Measurements from ENCODE around the gene ANXA6. TPM values are rescaled to one million over a fixed set of nuclear protein-coding genes. Genes with fewer than 3 reads are reported as not detected.

ANXA6 gene
- total RNA-seq, 2 donors from 2014 or later: 271 to 398 TPM

DNA sequence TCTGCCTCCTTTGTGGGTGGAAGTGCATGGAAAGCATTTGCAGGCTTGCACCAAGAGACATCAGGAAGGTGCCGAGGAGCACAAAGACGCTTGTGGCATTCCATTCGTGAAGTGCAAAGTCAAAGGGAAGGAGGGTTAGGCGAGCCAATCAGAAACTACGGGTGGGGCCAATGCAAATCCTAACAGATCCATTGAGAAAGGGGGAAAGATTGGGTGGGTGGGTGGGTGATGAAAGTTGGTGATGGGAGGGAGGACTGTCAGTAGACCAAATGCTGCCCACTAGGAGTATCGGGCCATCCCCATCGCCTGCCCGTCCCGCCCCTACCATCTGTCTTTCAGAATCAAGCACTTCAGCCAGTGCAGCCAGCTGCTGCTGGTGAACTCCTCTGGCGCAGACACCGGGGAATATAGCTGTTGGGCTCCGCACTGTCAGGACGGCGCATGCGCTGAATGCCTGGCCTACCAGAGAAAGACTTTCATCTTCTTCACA, 17.1 kb upstream of the ANXA6 start:
- Mint-ChIP-seq H3K9me3 (no peaks in the 10 kb centered on the region), H3K36me3 (peaks cover 5% of the 10 kb centered on the region), H3K27me3 (no peaks in the 10 kb centered on the region), H3K4me3 (no peak overlapping the region), H3K27ac (no peak overlapping the region), H3K4me1 (ENCODE audit: low read depth in 2 of 2) (peaks cover 5 to 9% of the 10 kb centered on the region in 2 donors)
- ATAC-seq (no peak), DNase-seq (ENCODE audit: low spot score) (no peak)

DNA sequence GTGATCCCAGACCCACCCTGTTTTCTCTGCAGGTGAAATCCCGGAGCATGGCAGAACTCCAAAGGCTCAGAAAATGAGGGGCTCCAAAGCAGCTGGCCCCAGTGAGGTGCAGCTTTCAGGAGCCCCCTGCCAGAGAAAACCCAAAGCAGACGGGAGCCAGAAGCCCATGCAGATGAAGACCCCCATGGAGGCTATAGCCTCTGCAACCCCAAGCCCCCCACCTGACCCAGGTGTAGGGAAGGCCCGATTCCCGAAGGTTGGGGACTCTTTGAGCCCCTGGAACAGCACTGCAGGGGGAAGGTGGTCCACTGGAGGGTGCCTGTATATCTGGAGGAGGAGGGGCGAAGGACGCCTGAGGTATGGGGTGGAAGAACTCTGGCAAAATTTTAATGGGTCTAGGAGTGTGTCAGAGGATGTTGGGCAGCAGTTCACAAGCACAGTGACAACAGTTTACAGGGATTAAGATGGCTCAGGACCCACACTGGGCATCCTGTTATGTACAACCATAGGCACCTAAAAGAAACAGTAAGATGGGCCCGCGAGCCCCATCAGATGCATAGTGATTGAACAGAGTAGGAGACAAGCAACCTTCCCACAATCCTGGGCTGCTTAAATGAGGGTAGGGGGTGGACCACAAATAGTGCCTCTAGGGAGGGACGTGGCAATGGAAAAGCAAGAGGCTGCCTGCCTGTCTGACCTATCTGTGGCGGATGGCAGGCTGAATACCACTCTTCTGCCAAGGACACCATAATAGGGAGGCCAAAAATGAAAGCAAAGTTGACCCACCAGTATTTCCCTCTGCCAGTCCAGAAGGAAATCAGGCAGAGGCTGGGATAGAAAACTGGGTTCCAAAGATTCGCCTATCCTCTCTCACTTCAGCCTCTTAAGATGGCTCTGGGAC, 16.4 kb upstream of the ANXA6 start:
- H3K27me3 Mint-ChIP-seq: no peaks in the 10 kb centered on the region
- peaks cover 5 to 14% of the 10 kb centered on the region in 2 donors for H3K4me1 Mint-ChIP-seq (ENCODE audit: low read depth in 2 of 2)
- H3K27ac Mint-ChIP-seq: peak overlapping the region in 1 of 2 donors; percentile 30
- no peak for ATAC-seq
- H3K9me3 Mint-ChIP-seq: no peaks in the 10 kb centered on the region
- no peak for DNase-seq (ENCODE audit: low spot score)
- peaks cover 4% of the 10 kb centered on the region for H3K36me3 Mint-ChIP-seq
- no peak overlapping the region for H3K4me3 Mint-ChIP-seq

DNA sequence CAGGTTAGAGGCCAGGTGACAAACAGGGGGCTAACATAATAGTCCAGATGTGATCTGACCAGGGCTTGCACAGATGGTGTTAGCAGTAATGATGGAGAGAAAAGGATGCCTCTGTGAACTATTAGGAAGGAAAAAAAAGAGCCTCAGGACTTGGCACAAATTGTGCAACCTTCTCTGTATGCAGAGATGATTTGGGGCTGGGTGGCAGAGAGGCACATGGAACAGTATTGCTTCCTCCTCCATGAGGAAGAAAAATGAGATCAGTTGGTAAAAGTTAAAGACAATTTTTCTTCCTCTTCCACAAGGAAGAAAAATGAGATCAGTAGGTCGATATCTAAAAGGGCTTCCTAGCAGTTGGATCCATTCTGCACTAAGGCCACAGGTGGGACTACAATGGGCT, 13.9 kb upstream of the ANXA6 start:
- Mint-ChIP-seq H3K9me3 (no peaks in the 10 kb centered on the region), H3K27ac (peak overlapping the region; percentile 11 to 32), H3K4me3 (no peak overlapping the region), H3K27me3 (no peaks in the 10 kb centered on the region), H3K4me1 (ENCODE audit: low read depth in 2 of 2) (peaks cover 0 to 14% of the 10 kb centered on the region in 2 donors), H3K36me3 (no peaks in the 10 kb centered on the region)
- ATAC-seq (no peak), DNase-seq (ENCODE audit: low spot score) (no peak)

DNA sequence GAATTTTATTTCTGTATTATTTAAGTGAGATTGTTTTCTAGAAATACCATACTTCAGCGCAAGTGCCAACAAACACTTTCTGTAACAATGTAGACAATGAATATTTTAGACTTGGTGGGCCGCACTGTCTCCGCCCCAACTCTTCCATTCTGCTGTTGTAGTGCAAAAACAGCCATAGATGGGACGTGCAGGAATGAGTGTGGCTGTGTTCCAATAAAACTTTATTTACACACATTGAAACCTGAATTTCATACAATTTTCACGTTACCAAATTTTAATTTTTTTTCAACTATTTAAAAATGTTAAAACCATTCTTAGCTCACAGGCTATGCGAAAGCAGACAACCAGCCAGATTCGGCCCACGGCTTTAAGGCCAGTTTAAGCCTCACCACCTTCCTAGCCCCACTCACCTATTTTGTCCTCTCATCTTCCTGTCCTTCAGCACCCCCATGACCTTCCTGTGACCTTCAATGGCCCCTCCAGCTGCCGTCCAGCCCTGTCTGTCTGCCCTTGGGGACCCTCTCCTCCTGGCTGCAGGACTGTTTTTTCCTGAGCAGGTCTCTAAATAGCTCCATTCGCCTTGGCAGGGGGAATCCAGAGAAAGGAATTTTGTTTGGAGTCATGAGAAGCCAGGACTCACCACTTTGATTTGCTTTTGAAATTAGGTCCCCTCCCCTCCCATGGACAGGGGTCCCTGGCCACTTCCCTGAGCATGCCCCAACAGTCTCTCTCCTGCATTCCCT, 11.2 kb upstream of the ANXA6 start:
- Mint-ChIP-seq H3K27me3 (no peaks in the 10 kb centered on the region), H3K36me3 (no peaks in the 10 kb centered on the region), H3K9me3 (no peaks in the 10 kb centered on the region), H3K4me3 (no peak overlapping the region), H3K4me1 (ENCODE audit: low read depth in 2 of 2) (peaks cover 0 to 18% of the 10 kb centered on the region in 2 donors), H3K27ac (peak overlapping the region in 1 of 2 donors; percentile 69)
- DNase-seq (ENCODE audit: low spot score) (no peak), ATAC-seq (no peak)

DNA sequence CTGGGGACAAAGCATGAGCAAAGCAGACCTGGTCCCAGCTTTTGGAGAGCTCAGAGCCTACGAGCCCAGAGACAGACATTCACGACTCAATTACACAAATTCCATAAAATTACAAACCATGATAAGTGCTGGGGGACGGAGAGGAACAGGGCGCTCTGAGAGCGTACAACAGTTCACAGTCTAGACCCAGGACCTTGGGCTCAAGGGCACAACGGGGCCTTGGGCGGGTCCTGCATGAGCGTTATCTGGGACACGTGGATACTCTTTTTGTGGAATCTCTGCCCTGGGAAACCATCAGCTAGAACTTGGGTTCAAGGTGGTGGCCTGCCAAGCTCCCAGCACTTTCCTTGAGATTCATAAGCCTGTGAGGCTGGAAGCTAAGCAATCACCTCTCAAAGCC, 9.4 kb upstream of the ANXA6 start:
- H3K27me3 Mint-ChIP-seq: no peaks in the 10 kb centered on the region
- no peaks in the 10 kb centered on the region for H3K9me3 Mint-ChIP-seq
- ATAC-seq (no peak), DNase-seq (ENCODE audit: low spot score) (no peak)
- no peak overlapping the region for H3K27ac Mint-ChIP-seq
- no peaks in the 10 kb centered on the region for H3K36me3 Mint-ChIP-seq
- H3K4me3 Mint-ChIP-seq: no peak overlapping the region
- peaks cover 0 to 18% of the 10 kb centered on the region in 2 donors for H3K4me1 Mint-ChIP-seq (ENCODE audit: low read depth in 2 of 2)

- DNase-seq (ENCODE audit: low spot score): peak; percentile 70
- peaks cover 5 to 12% of the 10 kb centered on the region in 2 donors for H3K4me1 Mint-ChIP-seq (ENCODE audit: low read depth in 2 of 2)
- peak; percentile 86 to 90 for ATAC-seq
- no peaks in the 10 kb centered on the region for H3K27me3 Mint-ChIP-seq
- H3K27ac Mint-ChIP-seq: peak overlapping the region in 1 of 2 donors; percentile 28
- H3K9me3 Mint-ChIP-seq: no peaks in the 10 kb centered on the region
- H3K36me3 Mint-ChIP-seq: no peaks in the 10 kb centered on the region
- no peak overlapping the region for H3K4me3 Mint-ChIP-seq
These were observed 7.3 kb upstream of the ANXA6 start for GRCh38 chr5:151164687-151165392.

DNA sequence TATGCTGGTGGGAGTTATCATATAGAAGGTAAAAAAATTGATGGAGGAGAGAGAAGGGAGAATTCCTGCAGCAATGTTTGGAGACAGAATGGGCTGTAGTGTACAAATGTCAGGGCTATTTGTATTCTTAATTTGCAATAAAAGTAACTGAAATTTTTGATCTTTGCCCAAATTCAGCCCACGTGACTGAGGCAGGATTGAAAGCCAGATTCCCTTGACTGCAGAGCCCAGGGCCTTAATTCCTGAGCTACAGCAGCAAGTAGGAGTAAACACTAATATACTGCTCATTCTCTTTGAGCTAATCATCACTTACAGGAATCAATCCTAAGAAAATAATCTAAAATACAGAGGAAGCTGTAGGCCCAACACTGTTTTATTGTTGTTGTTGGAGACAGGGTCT, 5.2 kb upstream of the ANXA6 start:
- no peak overlapping the region for H3K27ac Mint-ChIP-seq
- H3K4me3 Mint-ChIP-seq: no peak overlapping the region
- H3K27me3 Mint-ChIP-seq: no peaks in the 10 kb centered on the region
- peaks cover 21 to 22% of the 10 kb centered on the region in 2 donors for H3K4me1 Mint-ChIP-seq (ENCODE audit: low read depth in 2 of 2)
- ATAC-seq (no peak), DNase-seq (ENCODE audit: low spot score) (no peak)
- H3K36me3 Mint-ChIP-seq: no peaks in the 10 kb centered on the region
- no peaks in the 10 kb centered on the region for H3K9me3 Mint-ChIP-seq

GRCh38 chr5:151159649-151160373, 2.2 kb upstream of the ANXA6 start:
- Mint-ChIP-seq H3K36me3 (no peaks in the 10 kb centered on the region), H3K9me3 (no peaks in the 10 kb centered on the region), H3K27ac (peak overlapping the region in 1 of 2 donors; percentile 39), H3K4me3 (peak overlapping the region; percentile 19), H3K4me1 (ENCODE audit: low read depth in 2 of 2) (peaks cover 32 to 40% of the 10 kb centered on the region in 2 donors), H3K27me3 (no peaks in the 10 kb centered on the region)
- DNase-seq (ENCODE audit: low spot score) (no peak), ATAC-seq (no peak)

DNA sequence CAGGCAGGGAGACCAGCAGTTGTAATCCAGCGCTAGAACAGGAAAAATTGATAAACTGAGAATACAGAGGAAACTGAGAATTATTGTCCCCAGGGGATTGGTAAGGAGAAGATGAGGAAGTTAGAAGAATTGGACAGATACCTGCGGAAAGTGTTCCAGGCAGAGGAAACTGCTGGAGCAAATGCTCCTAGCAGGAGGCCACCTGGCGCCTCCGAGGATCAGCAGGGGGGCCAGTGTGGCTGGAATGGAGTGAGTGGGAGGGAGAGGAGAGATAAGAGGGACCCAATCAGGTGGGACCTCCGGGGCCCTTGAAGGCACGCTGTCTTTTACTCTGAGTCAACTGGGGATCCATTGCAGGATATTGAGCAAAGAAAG, 695 bp upstream of the ANXA6 start:
- Mint-ChIP-seq H3K4me3 (peak overlapping the region; percentile 100), H3K4me1 (ENCODE audit: low read depth in 2 of 2) (peaks cover 40 to 55% of the 10 kb centered on the region in 2 donors), H3K36me3 (no peaks in the 10 kb centered on the region), H3K27ac (peak overlapping the region; percentile 92 to 99), H3K9me3 (no peaks in the 10 kb centered on the region), H3K27me3 (no peaks in the 10 kb centered on the region)
- ATAC-seq (no peak), DNase-seq (ENCODE audit: low spot score) (no peak)

DNA sequence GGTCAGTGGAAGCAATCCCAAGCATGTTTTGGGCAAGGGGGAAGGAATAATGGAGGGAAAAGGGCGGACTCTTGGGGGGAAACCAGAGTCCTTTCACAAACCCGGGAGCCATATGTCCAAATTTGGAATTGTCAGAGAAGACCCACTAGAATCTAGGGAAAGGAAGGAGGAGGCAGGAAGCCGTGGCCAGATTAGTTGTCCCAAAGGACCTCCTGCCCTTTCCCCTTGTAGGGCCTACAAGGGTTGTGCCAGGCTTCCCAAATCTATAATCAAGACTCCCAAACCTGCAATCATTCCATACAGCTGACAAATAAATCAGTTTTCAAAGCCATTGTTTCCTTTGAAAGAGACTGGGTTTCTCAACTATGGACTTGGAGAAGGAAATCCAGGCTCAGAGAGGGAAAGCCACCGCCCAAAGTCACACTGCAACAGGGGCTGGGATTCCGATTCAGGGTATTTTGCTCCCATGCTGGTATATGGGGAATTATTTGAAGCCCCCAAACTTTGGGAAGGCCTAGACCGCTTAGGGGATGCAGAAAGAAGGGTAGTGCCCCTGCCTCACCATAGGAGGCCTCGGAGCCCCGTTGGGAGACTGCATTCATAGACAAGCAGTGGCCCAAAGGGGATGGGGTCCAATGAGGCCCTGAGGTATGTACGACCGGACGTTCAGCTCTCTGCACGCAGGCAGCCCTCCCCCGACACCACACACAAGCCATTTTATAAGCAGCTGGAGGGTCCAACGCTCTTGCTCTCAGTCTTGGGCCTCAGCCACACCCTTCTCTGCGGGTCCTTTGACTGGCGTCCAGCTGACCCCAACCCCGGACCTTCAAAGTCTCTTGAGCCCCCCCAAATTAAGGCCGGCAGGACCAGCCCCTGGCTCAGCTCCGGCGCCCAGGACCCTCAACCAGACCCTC, 815 bp downstream of the ANXA6 start:
- Mint-ChIP-seq H3K9me3 (no peaks in the 10 kb centered on the region), H3K36me3 (no peaks in the 10 kb centered on the region), H3K4me3 (peak overlapping the region; percentile 100), H3K27ac (peak overlapping the region; percentile 92 to 99), H3K27me3 (no peaks in the 10 kb centered on the region), H3K4me1 (ENCODE audit: low read depth in 2 of 2) (peaks cover 56 to 70% of the 10 kb centered on the region in 2 donors)
- peak in 1 of 2 donors; percentile 53 for ATAC-seq
- DNase-seq (ENCODE audit: low spot score): no peak

DNA sequence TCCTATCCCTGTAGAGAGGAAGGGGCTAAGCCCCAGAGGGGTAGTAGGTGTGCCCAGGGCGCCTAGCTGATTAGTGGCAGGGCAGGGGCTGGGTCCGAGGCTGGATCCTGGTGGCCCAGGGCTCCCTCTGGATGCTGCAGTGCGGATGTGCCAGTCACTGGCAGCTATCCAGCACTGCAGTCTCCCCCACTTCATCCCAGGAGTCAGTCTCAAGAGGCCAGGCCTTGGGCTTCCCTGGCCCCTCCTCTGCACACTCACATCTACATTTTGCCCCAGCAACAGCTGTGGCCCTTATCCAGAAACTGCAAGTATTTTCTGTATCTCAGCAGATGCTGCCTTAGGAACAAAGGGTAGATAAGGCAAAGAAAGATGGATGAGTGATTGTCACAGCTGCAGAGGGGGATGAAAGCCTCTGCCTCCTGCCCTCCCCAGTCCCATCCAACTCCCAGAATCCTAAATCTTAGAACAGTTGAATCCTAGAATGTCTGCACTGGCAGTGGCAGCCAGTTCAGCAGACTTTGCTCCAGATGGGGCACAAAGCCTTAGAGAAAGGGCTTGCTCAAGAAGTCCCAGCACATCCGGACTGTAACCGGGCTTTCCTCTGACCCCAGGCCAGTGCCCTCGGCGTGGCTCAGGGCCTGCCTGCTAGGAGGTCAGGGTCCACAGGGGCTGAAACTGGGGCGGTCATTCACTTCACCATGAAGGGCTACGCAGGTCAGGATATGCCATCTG, 1.6 kb downstream of the ANXA6 start:
- H3K36me3 Mint-ChIP-seq: no peaks in the 10 kb centered on the region
- DNase-seq (ENCODE audit: low spot score): peak; percentile 69
- peaks cover 64 to 77% of the 10 kb centered on the region in 2 donors for H3K4me1 Mint-ChIP-seq (ENCODE audit: low read depth in 2 of 2)
- peak overlapping the region; percentile 100 for H3K4me3 Mint-ChIP-seq
- no peaks in the 10 kb centered on the region for H3K27me3 Mint-ChIP-seq
- ATAC-seq: no peak
- H3K27ac Mint-ChIP-seq: peak overlapping the region; percentile 92 to 99
- H3K9me3 Mint-ChIP-seq: no peaks in the 10 kb centered on the region

Measured in natural killer cell treated with Interleukin-12 subunit alpha and Interleukin-12 subunit beta and Interleukin-15 and Interleukin-18, amount 100 ng/mL, for 72 hours (primary cell).